GM23338 (cell line): ENCODE measurements around the gene OR10W1. TPM values are rescaled to one million over a fixed set of nuclear protein-coding genes. Genes with fewer than 3 reads are reported as not detected.

Source experiments
- ATAC-seq: fragments of 200-7000 bp; cut with Tn5 transposase; 3 replicates; pipeline ENCODE4 v1.9.1; 2020
- DNase-seq: peaks from one replicate; pipeline ENCODE4 v3.0.0-alpha.2; 2015; ENCODE audit warnings: low spot score
- H2AFZ ChIP-seq: fragments of 200-600 bp; sonication (generic); 2 replicates; pipeline ENCODE4 v1.8.0; 2016; ENCODE audit warnings: antibody characterized with exemption, mild to moderate bottlenecking, moderate library complexity
- H3F3A ChIP-seq: fragments of 200-600 bp; sonication (generic); replicated peaks from 2 replicates; pipeline ENCODE4 v1.8.0; 2017; ENCODE audit warnings: antibody characterized with exemption, mixed run types, low read depth
- H3K27ac ChIP-seq: fragments of 200-600 bp; sonication (generic); 2 replicates; pipeline ENCODE4 v1.6.1; 2016; ENCODE audit warnings: low read depth
- H3K27me3 ChIP-seq: fragments of 200-600 bp; sonication (generic); 2 replicates; pipeline ENCODE4 v1.8.0; 2016; ENCODE audit warnings: mild to moderate bottlenecking, mixed run types, moderate library complexity; ENCODE audit not compliant: insufficient read depth
- H3K36me3 ChIP-seq: fragments of 200-600 bp; sonication (generic); 2 replicates; pipeline ENCODE4 v1.8.0; 2016; ENCODE audit warnings: mild to moderate bottlenecking; ENCODE audit not compliant: insufficient read depth
- H3K4me1 ChIP-seq: fragments of 200-600 bp; sonication (generic); 2 replicates; pipeline ENCODE4 v1.8.0; 2016; ENCODE audit warnings: mild to moderate bottlenecking, moderate library complexity; ENCODE audit not compliant: insufficient read depth
- H3K4me2 ChIP-seq: fragments of 200-600 bp; sonication (generic); 2 replicates; pipeline ENCODE4 v1.7.1; 2017; ENCODE audit warnings: mixed run types
- H3K4me3 ChIP-seq: fragments of 200-600 bp; sonication (generic); 2 replicates; pipeline ENCODE4 v1.6.1; 2016; ENCODE audit warnings: mixed run types
- H3K79me2 ChIP-seq: fragments of 200-600 bp; sonication (generic); replicated peaks from 2 replicates; pipeline ENCODE4 v1.8.0; 2017; ENCODE audit warnings: mild to moderate bottlenecking; ENCODE audit not compliant: insufficient read depth
- H3K9me2 ChIP-seq: fragments of 200-600 bp; sonication (generic); 2 replicates; pipeline ENCODE4 v1.8.0; 2017; ENCODE audit not compliant: insufficient read depth
- H4K20me1 ChIP-seq: fragments of 200-600 bp; sonication (generic); replicated peaks from 2 replicates; pipeline ENCODE4 v1.8.0; 2017; ENCODE audit warnings: mild to moderate bottlenecking; ENCODE audit not compliant: insufficient read depth
- H3K27ac Mint-ChIP-seq: 2 replicates; pipeline ENCODE4 v1.8.0; 2020; ENCODE audit warnings: inconsistent platforms, mild to moderate bottlenecking, moderate library complexity, mixed read lengths
- H3K27me3 Mint-ChIP-seq: 3 replicates; pipeline ENCODE4 v1.8.0; 2022; ENCODE audit warnings: low read depth, mild to moderate bottlenecking, moderate library complexity, mixed read lengths, inconsistent platforms; ENCODE audit not compliant: insufficient read depth, poor library complexity
- H3K36me3 Mint-ChIP-seq: 3 replicates; pipeline ENCODE4 v1.8.0; 2021; ENCODE audit warnings: low read depth, mild to moderate bottlenecking, inconsistent platforms, moderate library complexity, mixed read lengths
- H3K4me1 Mint-ChIP-seq: 3 replicates; pipeline ENCODE4 v1.8.0; 2020; ENCODE audit warnings: mild to moderate bottlenecking, inconsistent platforms, mixed read lengths
- H3K4me3 Mint-ChIP-seq: 3 replicates; pipeline ENCODE4 v1.8.0; 2021; ENCODE audit warnings: moderate library complexity, mild to moderate bottlenecking, inconsistent platforms, mixed read lengths
- H3K9me3 Mint-ChIP-seq: 3 replicates; pipeline ENCODE4 v1.8.0; 2020; ENCODE audit warnings: moderate library complexity, mild to moderate bottlenecking, inconsistent platforms, mixed read lengths
- CREB1 ChIP-seq: fragments of 250-450 bp; sonication (Bioruptor Pico); IDR thresholded peaks from 2 replicates; pipeline ENCODE4 v1.5.0; 2020; ENCODE audit warnings: low read depth, mild to moderate bottlenecking, moderate library complexity
- EZH2 ChIP-seq: fragments of 200-600 bp; sonication (generic); IDR thresholded peaks from one replicate; pipeline ENCODE4 v1.8.0; 2017; ENCODE audit warnings: antibody characterized with exemption, mild to moderate bottlenecking, low read depth; ENCODE audit not compliant: unreplicated experiment
- EZH2phosphoT487 ChIP-seq: fragments of 200-600 bp; sonication (generic); IDR thresholded peaks from one replicate; pipeline ENCODE4 v1.8.1; 2018; ENCODE audit warnings: antibody characterized with exemption; ENCODE audit not compliant: unreplicated experiment
- POLR2AphosphoS5 ChIP-seq: IDR thresholded peaks from 2 replicates; pipeline ENCODE4 v1.6.1; 2016; ENCODE audit warnings: antibody characterized with exemption, low read depth
- STAT1 ChIP-seq: IDR thresholded peaks from one replicate; pipeline ENCODE4 v1.6.1; 2016; ENCODE audit warnings: antibody characterized with exemption; ENCODE audit not compliant: unreplicated experiment
- ZNF114 ChIP-seq: fragments of 250-450 bp; sonication (Bioruptor Pico); IDR thresholded peaks from 2 replicates; pipeline ENCODE4 v1.5.0; 2020; ENCODE audit warnings: mild to moderate bottlenecking, moderate library complexity
- ZNF331 ChIP-seq: fragments of 250-450 bp; sonication (Bioruptor Pico); IDR thresholded peaks from 2 replicates; pipeline ENCODE4 v1.5.0; 2020; ENCODE audit warnings: low read depth, mild to moderate bottlenecking, moderate library complexity
- polyA plus RNA-seq: library from polyadenylated mRNA; unstranded; fragments of >200 nt; fragmentation: Nextera tagmentation; extraction: Ambion mirVana; gene quantifications from 2 replicates; pipeline ENCODE4 v1.2.1, GENCODE V29; 2016
- total RNA-seq: library from RNA; depleted of rRNA; stranded (reverse); fragments of >200 nt; shearing (Covaris generic); gene quantifications from 2 replicates; pipeline ENCODE4 v1.2.3, GENCODE V29; 2014
- TF ChIP-seq, protein P1 (sequence below): fragments of 250-450 bp; sonication (Bioruptor Pico); IDR thresholded peaks from 2 replicates; pipeline ENCODE4 v1.5.0; 2020; ENCODE audit warnings: mild to moderate bottlenecking, moderate library complexity
- TF ChIP-seq, protein P2 (sequence below), 2 experiments: fragments of 200-600 bp in 1 of 2; sonication (generic) in 1 of 2; conservative IDR thresholded peaks; 2 replicates each; pipeline versions ENCODE4 v1.5.1 to v1.6.1; 2016 to 2017; ENCODE audit warnings: antibody characterized with exemption in 2 of 2, low read depth in 2 of 2, mild to moderate bottlenecking in 2 of 2, moderate library complexity in 1 of 2

The OR10W1 gene
- total and polyA plus RNA-seq, 2 experiments from 2014 or later, result not detected

DNA sequence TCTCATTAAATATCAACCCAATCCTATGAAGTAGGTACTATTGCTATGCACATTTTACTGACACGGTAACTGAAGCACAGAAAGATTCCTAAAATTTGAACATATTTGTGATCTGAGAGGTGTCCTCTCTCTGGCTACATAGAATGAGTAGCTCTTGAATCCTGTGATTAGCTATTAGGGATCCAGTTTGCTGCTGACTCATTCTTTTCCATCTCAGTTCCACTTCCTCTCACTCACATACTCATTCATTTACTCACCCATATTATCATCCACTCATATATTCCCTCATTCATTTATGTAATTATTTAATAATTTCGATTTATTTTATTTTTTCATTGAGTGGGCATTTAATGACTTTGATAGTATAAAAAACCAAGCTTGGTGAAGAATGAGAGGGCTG, 48.1 kb upstream of the OR10W1 start (continued):
- TF ChIP-seq, protein P1, sequence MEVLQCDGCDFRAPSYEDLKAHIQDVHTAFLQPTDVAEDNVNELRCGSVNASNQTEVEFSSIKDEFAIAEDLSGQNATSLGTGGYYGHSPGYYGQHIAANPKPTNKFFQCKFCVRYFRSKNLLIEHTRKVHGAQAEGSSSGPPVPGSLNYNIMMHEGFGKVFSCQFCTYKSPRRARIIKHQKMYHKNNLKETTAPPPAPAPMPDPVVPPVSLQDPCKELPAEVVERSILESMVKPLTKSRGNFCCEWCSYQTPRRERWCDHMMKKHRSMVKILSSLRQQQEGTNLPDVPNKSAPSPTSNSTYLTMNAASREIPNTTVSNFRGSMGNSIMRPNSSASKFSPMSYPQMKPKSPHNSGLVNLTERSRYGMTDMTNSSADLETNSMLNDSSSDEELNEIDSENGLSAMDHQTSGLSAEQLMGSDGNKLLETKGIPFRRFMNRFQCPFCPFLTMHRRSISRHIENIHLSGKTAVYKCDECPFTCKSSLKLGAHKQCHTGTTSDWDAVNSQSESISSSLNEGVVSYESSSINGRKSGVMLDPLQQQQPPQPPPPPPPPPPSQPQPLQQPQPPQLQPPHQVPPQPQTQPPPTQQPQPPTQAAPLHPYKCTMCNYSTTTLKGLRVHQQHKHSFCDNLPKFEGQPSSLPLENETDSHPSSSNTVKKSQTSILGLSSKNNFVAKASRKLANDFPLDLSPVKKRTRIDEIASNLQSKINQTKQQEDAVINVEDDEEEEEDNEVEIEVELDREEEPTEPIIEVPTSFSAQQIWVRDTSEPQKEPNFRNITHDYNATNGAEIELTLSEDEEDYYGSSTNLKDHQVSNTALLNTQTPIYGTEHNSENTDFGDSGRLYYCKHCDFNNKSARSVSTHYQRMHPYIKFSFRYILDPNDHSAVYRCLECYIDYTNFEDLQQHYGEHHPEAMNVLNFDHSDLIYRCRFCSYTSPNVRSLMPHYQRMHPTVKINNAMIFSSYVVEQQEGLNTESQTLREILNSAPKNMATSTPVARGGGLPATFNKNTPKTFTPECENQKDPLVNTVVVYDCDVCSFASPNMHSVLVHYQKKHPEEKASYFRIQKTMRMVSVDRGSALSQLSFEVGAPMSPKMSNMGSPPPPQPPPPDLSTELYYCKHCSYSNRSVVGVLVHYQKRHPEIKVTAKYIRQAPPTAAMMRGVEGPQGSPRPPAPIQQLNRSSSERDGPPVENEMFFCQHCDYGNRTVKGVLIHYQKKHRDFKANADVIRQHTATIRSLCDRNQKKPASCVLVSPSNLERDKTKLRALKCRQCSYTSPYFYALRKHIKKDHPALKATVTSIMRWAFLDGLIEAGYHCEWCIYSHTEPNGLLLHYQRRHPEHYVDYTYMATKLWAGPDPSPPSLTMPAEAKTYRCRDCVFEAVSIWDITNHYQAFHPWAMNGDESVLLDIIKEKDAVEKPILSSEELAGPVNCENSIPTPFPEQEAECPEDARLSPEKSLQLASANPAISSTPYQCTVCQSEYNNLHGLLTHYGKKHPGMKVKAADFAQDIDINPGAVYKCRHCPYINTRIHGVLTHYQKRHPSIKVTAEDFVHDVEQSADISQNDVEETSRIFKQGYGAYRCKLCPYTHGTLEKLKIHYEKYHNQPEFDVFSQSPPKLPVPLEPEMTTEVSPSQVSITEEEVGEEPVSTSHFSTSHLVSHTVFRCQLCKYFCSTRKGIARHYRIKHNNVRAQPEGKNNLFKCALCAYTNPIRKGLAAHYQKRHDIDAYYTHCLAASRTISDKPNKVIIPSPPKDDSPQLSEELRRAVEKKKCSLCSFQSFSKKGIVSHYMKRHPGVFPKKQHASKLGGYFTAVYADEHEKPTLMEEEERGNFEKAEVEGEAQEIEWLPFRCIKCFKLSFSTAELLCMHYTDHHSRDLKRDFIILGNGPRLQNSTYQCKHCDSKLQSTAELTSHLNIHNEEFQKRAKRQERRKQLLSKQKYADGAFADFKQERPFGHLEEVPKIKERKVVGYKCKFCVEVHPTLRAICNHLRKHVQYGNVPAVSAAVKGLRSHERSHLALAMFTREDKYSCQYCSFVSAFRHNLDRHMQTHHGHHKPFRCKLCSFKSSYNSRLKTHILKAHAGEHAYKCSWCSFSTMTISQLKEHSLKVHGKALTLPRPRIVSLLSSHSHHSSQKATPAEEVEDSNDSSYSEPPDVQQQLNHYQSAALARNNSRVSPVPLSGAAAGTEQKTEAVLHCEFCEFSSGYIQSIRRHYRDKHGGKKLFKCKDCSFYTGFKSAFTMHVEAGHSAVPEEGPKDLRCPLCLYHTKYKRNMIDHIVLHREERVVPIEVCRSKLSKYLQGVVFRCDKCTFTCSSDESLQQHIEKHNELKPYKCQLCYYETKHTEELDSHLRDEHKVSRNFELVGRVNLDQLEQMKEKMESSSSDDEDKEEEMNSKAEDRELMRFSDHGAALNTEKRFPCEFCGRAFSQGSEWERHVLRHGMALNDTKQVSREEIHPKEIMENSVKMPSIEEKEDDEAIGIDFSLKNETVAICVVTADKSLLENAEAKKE (CRISPR knock-in tag), result no peak
- TF ChIP-seq CREB1 (CRISPR knock-in tag), result no peak

DNA sequence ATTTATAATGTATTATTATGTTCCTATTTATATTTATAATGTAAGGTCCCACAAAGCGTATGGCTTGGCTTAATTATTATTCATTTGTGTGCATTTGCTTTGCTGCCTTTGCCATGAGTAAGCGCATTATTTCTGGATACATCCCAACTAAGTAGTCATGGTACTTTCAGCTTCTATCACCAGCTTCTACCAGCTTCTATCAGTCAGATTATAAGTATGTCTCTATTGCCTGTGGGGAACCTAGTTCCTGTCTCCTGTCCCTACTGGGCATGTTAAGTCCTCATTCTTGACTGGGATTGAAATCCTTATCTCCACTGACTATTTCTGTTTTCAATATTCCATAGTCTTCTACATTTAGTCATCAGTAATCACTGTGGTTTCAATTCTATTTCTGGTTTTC, 33.5 kb upstream of the OR10W1 start:
- Mint-ChIP-seq H3K27me3 (no peaks in the 10 kb centered on the region), H3K4me3 (no peak overlapping the region), H3K36me3 (no peaks in the 10 kb centered on the region), H3K4me1 (no peaks in the 10 kb centered on the region), H3K27ac (no peak overlapping the region), H3K9me3 (peaks cover 6% of the 10 kb centered on the region; the same call in 1 of the 3 replicates)
- Histone ChIP-seq H4K20me1 (no peaks in the 10 kb centered on the region), H3F3A (no peaks in the 10 kb centered on the region), H3K27ac (no peak overlapping the region), H3K9me2 (no peaks in the 10 kb centered on the region), H3K36me3 (no peaks in the 10 kb centered on the region), H3K4me3 (no peak overlapping the region), H2AFZ (no peak overlapping the region), H3K4me1 (no peaks in the 10 kb centered on the region), H3K27me3 (no peaks in the 10 kb centered on the region), H3K4me2 (no peak overlapping the region), H3K79me2 (no peaks in the 10 kb centered on the region)
- DNase-seq (no peak), ATAC-seq (no peak)
- TF ChIP-seq POLR2AphosphoS5 (no peak), STAT1 (no peak), ZNF331 (CRISPR knock-in tag) (no peak), EZH2phosphoT487 (no peak), ZNF114 (CRISPR knock-in tag) (no peak), EZH2 (no peak)
- TF ChIP-seq, protein P1 (CRISPR knock-in tag), result no peak
- TF ChIP-seq, protein P2, sequence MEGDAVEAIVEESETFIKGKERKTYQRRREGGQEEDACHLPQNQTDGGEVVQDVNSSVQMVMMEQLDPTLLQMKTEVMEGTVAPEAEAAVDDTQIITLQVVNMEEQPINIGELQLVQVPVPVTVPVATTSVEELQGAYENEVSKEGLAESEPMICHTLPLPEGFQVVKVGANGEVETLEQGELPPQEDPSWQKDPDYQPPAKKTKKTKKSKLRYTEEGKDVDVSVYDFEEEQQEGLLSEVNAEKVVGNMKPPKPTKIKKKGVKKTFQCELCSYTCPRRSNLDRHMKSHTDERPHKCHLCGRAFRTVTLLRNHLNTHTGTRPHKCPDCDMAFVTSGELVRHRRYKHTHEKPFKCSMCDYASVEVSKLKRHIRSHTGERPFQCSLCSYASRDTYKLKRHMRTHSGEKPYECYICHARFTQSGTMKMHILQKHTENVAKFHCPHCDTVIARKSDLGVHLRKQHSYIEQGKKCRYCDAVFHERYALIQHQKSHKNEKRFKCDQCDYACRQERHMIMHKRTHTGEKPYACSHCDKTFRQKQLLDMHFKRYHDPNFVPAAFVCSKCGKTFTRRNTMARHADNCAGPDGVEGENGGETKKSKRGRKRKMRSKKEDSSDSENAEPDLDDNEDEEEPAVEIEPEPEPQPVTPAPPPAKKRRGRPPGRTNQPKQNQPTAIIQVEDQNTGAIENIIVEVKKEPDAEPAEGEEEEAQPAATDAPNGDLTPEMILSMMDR (conservative IDR thresholded peaks at IDR 0.05; ENCODE audit: low read depth in 2 of 2), result no peak
